Uterus (tissue), 2 donors: ENCODE results near the gene HEATR3.

Experiments
- CTCF ChIP-seq, 4 experiments: fragments of 200-600 bp in 2 of 4; fragments of 450-650 bp in 2 of 4; sonication (generic) in 2 of 4; IDR thresholded peaks; one replicate each; pipeline ENCODE4 v1.5.1; 2016 to 2019; ENCODE audit warnings: antibody characterized with exemption in 4 of 4, mild to moderate bottlenecking in 2 of 4, moderate library complexity in 1 of 4
- POLR2A ChIP-seq, 2 donors: fragments of 450-650 bp; IDR thresholded peaks; one replicate each; pipeline ENCODE4 v1.6.1; 2016; ENCODE audit warnings: antibody characterized with exemption in 2 of 2, mild to moderate bottlenecking in 1 of 2, moderate library complexity in 1 of 2

GRCh38 chr16:50154420-50154950 is 88.7 kb downstream of the HEATR3 start:
- TF ChIP-seq POLR2A (IDR thresholded peaks at IDR 0.05): no peak
- no peak for TF ChIP-seq CTCF (IDR thresholded peaks at IDR 0.05)
